OCI-LY7 (cell line): ENCODE results near the gene SCRT2.

Source experiments
- EZH2phosphoT487 ChIP-seq: fragments of 200-600 bp; sonication (generic); IDR thresholded peaks from 2 replicates; pipeline ENCODE4 v1.6.1; 2018; ENCODE audit warnings: low read depth, borderline replicate concordance, mild to moderate bottlenecking, mixed run types, antibody characterized with exemption, low read length, moderate library complexity, mixed read lengths
- TF ChIP-seq, protein P1 (sequence below): fragments of 200-600 bp; sonication (generic); conservative IDR thresholded peaks from 2 replicates; pipeline ENCODE4 v1.5.1; 2014; ENCODE audit warnings: mild to moderate bottlenecking, antibody characterized with exemption, low read length, moderate library complexity, mixed read lengths

DNA sequence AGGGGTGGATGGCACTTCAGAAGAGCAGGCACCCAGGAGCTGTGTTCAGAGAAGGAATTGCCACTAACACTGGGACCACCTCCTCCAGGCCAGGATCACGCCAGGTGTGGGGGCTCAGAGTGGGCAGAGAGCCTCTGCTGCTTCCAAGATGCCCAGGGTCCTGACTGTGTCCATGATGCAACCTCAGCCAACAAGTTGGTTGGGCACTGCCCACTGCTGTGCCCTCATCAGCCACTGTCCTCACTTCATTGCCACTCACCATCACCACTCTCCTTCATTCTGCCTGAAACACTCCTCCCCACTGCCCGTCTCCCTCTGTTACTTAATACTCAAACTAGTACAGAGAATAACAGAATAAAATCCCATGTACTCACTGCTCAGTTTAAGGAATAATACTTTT lies 49.0 kb downstream of the SCRT2 start:
- TF ChIP-seq, protein P1, sequence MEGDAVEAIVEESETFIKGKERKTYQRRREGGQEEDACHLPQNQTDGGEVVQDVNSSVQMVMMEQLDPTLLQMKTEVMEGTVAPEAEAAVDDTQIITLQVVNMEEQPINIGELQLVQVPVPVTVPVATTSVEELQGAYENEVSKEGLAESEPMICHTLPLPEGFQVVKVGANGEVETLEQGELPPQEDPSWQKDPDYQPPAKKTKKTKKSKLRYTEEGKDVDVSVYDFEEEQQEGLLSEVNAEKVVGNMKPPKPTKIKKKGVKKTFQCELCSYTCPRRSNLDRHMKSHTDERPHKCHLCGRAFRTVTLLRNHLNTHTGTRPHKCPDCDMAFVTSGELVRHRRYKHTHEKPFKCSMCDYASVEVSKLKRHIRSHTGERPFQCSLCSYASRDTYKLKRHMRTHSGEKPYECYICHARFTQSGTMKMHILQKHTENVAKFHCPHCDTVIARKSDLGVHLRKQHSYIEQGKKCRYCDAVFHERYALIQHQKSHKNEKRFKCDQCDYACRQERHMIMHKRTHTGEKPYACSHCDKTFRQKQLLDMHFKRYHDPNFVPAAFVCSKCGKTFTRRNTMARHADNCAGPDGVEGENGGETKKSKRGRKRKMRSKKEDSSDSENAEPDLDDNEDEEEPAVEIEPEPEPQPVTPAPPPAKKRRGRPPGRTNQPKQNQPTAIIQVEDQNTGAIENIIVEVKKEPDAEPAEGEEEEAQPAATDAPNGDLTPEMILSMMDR, result no peak
- no peak for TF ChIP-seq EZH2phosphoT487
